GM23338 (cell line): ENCODE data around the gene DPP3.

Experiments used
- CREB1 ChIP-seq: fragments of 250-450 bp; sonication (Bioruptor Pico); IDR thresholded peaks from 2 replicates; pipeline ENCODE4 v1.5.0; 2020; ENCODE audit warnings: low read depth, mild to moderate bottlenecking, moderate library complexity
- CTCF ChIP-seq, 2 experiments: fragments of 200-600 bp in 1 of 2; sonication (generic) in 1 of 2; conservative IDR thresholded peaks; 2 replicates each; pipeline versions ENCODE4 v1.5.1 to v1.6.1; 2016 to 2017; ENCODE audit warnings: antibody characterized with exemption in 2 of 2, low read depth in 2 of 2, mild to moderate bottlenecking in 2 of 2, moderate library complexity in 1 of 2
- POLR2AphosphoS5 ChIP-seq: IDR thresholded peaks from 2 replicates; pipeline ENCODE4 v1.6.1; 2016; ENCODE audit warnings: antibody characterized with exemption, low read depth
- TF ChIP-seq, protein P1 (sequence below): IDR thresholded peaks from one replicate; pipeline ENCODE4 v1.6.1; 2018; ENCODE audit warnings: antibody characterized with exemption; ENCODE audit not compliant: unreplicated experiment

DNA sequence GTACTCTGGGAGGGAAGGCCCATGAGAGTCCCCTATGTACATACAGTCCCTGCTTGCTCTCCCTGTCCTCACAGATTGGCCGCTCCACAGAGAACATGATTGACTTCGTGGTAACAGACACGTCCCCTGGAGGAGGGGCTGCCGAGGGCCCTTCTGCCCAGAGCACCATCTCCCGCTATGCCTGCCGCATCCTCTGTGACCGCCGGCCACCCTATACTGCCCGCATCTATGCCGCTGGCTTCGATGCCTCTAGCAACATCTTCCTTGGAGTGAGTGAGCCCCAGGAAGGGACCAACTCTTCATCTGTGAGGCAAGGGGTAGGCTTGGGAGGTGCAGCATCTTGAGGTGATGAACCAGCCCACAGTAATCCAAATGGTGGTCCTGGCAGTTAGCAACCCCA lies 7.1 kb upstream of the DPP3 start:
- TF ChIP-seq CTCF (conservative IDR thresholded peaks at IDR 0.05; ENCODE audit: low read depth in 2 of 2), result no peak
- no peak for TF ChIP-seq POLR2AphosphoS5
- no peak for TF ChIP-seq CREB1 (CRISPR knock-in tag)
- TF ChIP-seq, protein P1, sequence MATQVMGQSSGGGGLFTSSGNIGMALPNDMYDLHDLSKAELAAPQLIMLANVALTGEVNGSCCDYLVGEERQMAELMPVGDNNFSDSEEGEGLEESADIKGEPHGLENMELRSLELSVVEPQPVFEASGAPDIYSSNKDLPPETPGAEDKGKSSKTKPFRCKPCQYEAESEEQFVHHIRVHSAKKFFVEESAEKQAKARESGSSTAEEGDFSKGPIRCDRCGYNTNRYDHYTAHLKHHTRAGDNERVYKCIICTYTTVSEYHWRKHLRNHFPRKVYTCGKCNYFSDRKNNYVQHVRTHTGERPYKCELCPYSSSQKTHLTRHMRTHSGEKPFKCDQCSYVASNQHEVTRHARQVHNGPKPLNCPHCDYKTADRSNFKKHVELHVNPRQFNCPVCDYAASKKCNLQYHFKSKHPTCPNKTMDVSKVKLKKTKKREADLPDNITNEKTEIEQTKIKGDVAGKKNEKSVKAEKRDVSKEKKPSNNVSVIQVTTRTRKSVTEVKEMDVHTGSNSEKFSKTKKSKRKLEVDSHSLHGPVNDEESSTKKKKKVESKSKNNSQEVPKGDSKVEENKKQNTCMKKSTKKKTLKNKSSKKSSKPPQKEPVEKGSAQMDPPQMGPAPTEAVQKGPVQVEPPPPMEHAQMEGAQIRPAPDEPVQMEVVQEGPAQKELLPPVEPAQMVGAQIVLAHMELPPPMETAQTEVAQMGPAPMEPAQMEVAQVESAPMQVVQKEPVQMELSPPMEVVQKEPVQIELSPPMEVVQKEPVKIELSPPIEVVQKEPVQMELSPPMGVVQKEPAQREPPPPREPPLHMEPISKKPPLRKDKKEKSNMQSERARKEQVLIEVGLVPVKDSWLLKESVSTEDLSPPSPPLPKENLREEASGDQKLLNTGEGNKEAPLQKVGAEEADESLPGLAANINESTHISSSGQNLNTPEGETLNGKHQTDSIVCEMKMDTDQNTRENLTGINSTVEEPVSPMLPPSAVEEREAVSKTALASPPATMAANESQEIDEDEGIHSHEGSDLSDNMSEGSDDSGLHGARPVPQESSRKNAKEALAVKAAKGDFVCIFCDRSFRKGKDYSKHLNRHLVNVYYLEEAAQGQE, result no peak
